ENCODE data around the gene NAXD.
"Not testable (repeated sequence)": the region's sequence is repeated elsewhere in the genome, so short reads cannot be mapped to it uniquely, and the experiment has no call there.

NAXD gene

GRCh38 chr13:110593430-110594130, 21.8 kb upstream of the NAXD start:
- peak; percentile 69 for DNase-seq (ENCODE audit: low read depth, low spot score)

- DNase-seq (ENCODE audit: low read depth, low spot score) = no peak
Measured at GRCh38 chr13:110597041-110597689, 18.2 kb upstream of the NAXD start.

- DNase-seq (ENCODE audit: low read depth, low spot score) = no peak
Measured at GRCh38 chr13:110600261-110600819, 15.0 kb upstream of the NAXD start.

- no peak for DNase-seq (ENCODE audit: low read depth, low spot score)
Measured at GRCh38 chr13:110600980-110601379, 14.4 kb upstream of the NAXD start.

- no peak for DNase-seq (ENCODE audit: low read depth, low spot score)
Measured at GRCh38 chr13:110605132-110605531, 10.2 kb upstream of the NAXD start.

- not testable (repeated sequence) for DNase-seq (ENCODE audit: low read depth, low spot score)
Measured at GRCh38 chr13:110606281-110606680, 9.1 kb upstream of the NAXD start.

GRCh38 chr13:110607675-110608224, 7.6 kb upstream of the NAXD start:
- DNase-seq (ENCODE audit: low read depth, low spot score) = no peak

GRCh38 chr13:110610955-110611595, 4.3 kb upstream of the NAXD start:
- DNase-seq (ENCODE audit: low read depth, low spot score) = no peak

- no peak for DNase-seq (ENCODE audit: low read depth, low spot score)
Measured at GRCh38 chr13:110615005-110615321, 382 bp upstream of the NAXD start.

- peak; percentile 58 for DNase-seq (ENCODE audit: low read depth, low spot score)
Measured at GRCh38 chr13:110616103-110617101, 1.1 kb downstream of the NAXD start.

GRCh38 chr13:110617321-110618072, 2.2 kb downstream of the NAXD start:
- DNase-seq (ENCODE audit: low read depth, low spot score) = peak; percentile 65

- DNase-seq (ENCODE audit: low read depth, low spot score) = no peak
Measured at GRCh38 chr13:110618167-110618566, 2.8 kb downstream of the NAXD start.

- DNase-seq (ENCODE audit: low read depth, low spot score) = no peak
Measured at GRCh38 chr13:110618780-110619179, 3.4 kb downstream of the NAXD start.

- DNase-seq (ENCODE audit: low read depth, low spot score) = no peak
Measured at GRCh38 chr13:110620596-110620995, 5.3 kb downstream of the NAXD start.

- DNase-seq (ENCODE audit: low read depth, low spot score) = no peak
Measured at GRCh38 chr13:110624766-110625756, 9.7 kb downstream of the NAXD start.

GRCh38 chr13:110625771-110626321, 10.5 kb downstream of the NAXD start:
- no peak for DNase-seq (ENCODE audit: low read depth, low spot score)

- no peak for DNase-seq (ENCODE audit: low read depth, low spot score)
Measured at GRCh38 chr13:110626521-110626920, 11.2 kb downstream of the NAXD start.

- DNase-seq (ENCODE audit: low read depth, low spot score) = no peak
Measured at GRCh38 chr13:110627351-110627750, 12.0 kb downstream of the NAXD start.
